ENCODE data around the gene LTC4S.

- TF ChIP-seq CTCF (IDR thresholded peaks at IDR 0.05; ENCODE audit: borderline replicate concordance, extremely low read depth, low read length, poor library complexity, severe bottlenecking) (no peak), EZH2 (IDR thresholded peaks at IDR 0.05; ENCODE audit: borderline replicate concordance, low read depth, low read length, severe bottlenecking) (no peak)
Observed at GRCh38 chr5:179817470-179817840, 23.7 kb downstream of the LTC4S start.
